Gastroesophageal sphincter (tissue), 4 donors: ENCODE measurements around the gene SENP1. TPM values are rescaled to one million over a fixed set of nuclear protein-coding genes. Genes with fewer than 3 reads are reported as not detected.
A peak's percentile ranks its signal among the peaks of the same experiment; 100 is the strongest.

Source experiments
- ATAC-seq: fragments of 150-250 bp; one replicate; pipeline ENCODE4 v1.9.1; 2016; ENCODE audit warnings: mild to moderate bottlenecking, moderate library complexity
- H3K27ac ChIP-seq, 4 donors: fragments of 200-600 bp; sonication (generic) in 3 of 4; 1 replicate in 3 of 4; 2 replicates in 1 of 4; pipeline ENCODE4 v1.5.1; 2016 to 2019
- H3K27me3 ChIP-seq: fragments of 200-600 bp; sonication (generic); one replicate; pipeline ENCODE4 v1.5.1; 2019
- H3K36me3 ChIP-seq, 2 donors: fragments of 200-600 bp; sonication (generic); one replicate each; pipeline ENCODE4 v1.5.1; 2019; ENCODE audit warnings: control low read depth in 1 of 2
- H3K4me1 ChIP-seq, 3 donors: fragments of 200-600 bp; sonication (generic); 1 replicate in 2 of 3; 2 replicates in 1 of 3; pipeline ENCODE4 v1.5.1; 2016 to 2019; ENCODE audit warnings: control low read depth in 2 of 3
- H3K4me3 ChIP-seq, 2 donors: fragments of 200-600 bp; sonication (generic); one replicate each; pipeline ENCODE4 v1.5.1; 2019; ENCODE audit warnings: mild to moderate bottlenecking in 1 of 2, moderate library complexity in 1 of 2
- H3K9me3 ChIP-seq, 3 donors: fragments of 200-600 bp; sonication (generic); one replicate each; pipeline ENCODE4 v1.5.1; 2017 to 2019; ENCODE audit warnings: control low read depth in 2 of 3
- EP300 ChIP-seq: sonication (generic); formaldehyde crosslinking; IDR thresholded peaks from one replicate; pipeline ENCODE4 v1.6.1; 2017; ENCODE audit warnings: antibody characterized with exemption, mild to moderate bottlenecking
- POLR2A ChIP-seq, 2 donors: fragments of 450-650 bp; IDR thresholded peaks; one replicate each; pipeline ENCODE4 v1.6.1; 2017; ENCODE audit warnings: antibody characterized with exemption in 2 of 2, mild to moderate bottlenecking in 2 of 2, moderate library complexity in 1 of 2
- POLR2AphosphoS5 ChIP-seq: sonication (generic); formaldehyde crosslinking; IDR thresholded peaks from one replicate; pipeline ENCODE4 v1.6.1; 2017; ENCODE audit warnings: antibody characterized with exemption
- WGBS, 2 donors: methylation state at CpG; one replicate each; pipeline ENCODE4 v1.1.5; 2018; ENCODE audit warnings: low coverage in 1 of 2; 5-methylcytosine and 5-hydroxymethylcytosine counted together
- total RNA-seq, 4 donors: library from RNA; depleted of rRNA; stranded (reverse); fragments of >200 nt; gene quantifications; one replicate each; pipeline ENCODE4 v1.1.0, GENCODE V29; 2016
- TF ChIP-seq, protein P1 (sequence below), 4 experiments: fragments of 200-600 bp in 2 of 4; fragments of 450-650 bp in 2 of 4; sonication (generic) in 1 of 4; IDR thresholded peaks; one replicate each; pipeline ENCODE4 v1.5.1; 2017 to 2019; ENCODE audit warnings: antibody characterized with exemption in 4 of 4, mild to moderate bottlenecking in 2 of 4, moderate library complexity in 2 of 4

Gene SENP1
- total RNA-seq, 4 donors from 2014 or later = 17.3 to 23.8 (median 20.7) TPM

- no peak for ATAC-seq
- peak overlapping the region in 1 of 2 donors; percentile 51 for H3K4me3 ChIP-seq
- no peak overlapping the region for H3K27ac ChIP-seq
- no peaks in the 10 kb centered on the region for H3K9me3 ChIP-seq
- H3K4me1 ChIP-seq = peaks cover 6 to 47% (median 34%) of the 10 kb centered on the region in 3 donors
- TF ChIP-seq POLR2AphosphoS5 = no peak
- no peak for TF ChIP-seq POLR2A (IDR thresholded peaks at IDR 0.05)
- TF ChIP-seq, protein P1, sequence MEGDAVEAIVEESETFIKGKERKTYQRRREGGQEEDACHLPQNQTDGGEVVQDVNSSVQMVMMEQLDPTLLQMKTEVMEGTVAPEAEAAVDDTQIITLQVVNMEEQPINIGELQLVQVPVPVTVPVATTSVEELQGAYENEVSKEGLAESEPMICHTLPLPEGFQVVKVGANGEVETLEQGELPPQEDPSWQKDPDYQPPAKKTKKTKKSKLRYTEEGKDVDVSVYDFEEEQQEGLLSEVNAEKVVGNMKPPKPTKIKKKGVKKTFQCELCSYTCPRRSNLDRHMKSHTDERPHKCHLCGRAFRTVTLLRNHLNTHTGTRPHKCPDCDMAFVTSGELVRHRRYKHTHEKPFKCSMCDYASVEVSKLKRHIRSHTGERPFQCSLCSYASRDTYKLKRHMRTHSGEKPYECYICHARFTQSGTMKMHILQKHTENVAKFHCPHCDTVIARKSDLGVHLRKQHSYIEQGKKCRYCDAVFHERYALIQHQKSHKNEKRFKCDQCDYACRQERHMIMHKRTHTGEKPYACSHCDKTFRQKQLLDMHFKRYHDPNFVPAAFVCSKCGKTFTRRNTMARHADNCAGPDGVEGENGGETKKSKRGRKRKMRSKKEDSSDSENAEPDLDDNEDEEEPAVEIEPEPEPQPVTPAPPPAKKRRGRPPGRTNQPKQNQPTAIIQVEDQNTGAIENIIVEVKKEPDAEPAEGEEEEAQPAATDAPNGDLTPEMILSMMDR (IDR thresholded peaks at IDR 0.05) = no peak
- H3K36me3 ChIP-seq = no peaks in the 10 kb centered on the region
- peaks cover 97% of the 10 kb centered on the region for H3K27me3 ChIP-seq
- 2 to 9% methylated on average over 9 to 19 of the region's 38 CpGs for WGBS, 2 donors
Measured at GRCh38 chr12:48003226-48004052, 102.4 kb downstream of the SENP1 start.

- peaks cover 99% of the 10 kb centered on the region for H3K27me3 ChIP-seq
- H3K27ac ChIP-seq = no peak overlapping the region
- peak; percentile 59 for ATAC-seq
- no peaks in the 10 kb centered on the region for H3K9me3 ChIP-seq
- H3K4me1 ChIP-seq = peaks cover 6 to 47% (median 34%) of the 10 kb centered on the region in 3 donors
- no peaks in the 10 kb centered on the region for H3K36me3 ChIP-seq
- WGBS, 2 donors = 0 to 3% methylated on average over 4 to 9 of the region's 26 CpGs
- TF ChIP-seq, protein P1 (IDR thresholded peaks at IDR 0.05) = no peak
- no peak for TF ChIP-seq EP300
- no peak for TF ChIP-seq POLR2A (IDR thresholded peaks at IDR 0.05)
- H3K4me3 ChIP-seq = peak overlapping the region in 1 of 2 donors; percentile 51
Measured at GRCh38 chr12:48002773-48003218, 103.1 kb downstream of the SENP1 start.

- H3K9me3 ChIP-seq = no peaks in the 10 kb centered on the region
- TF ChIP-seq POLR2A (IDR thresholded peaks at IDR 0.05) (no peak), POLR2AphosphoS5 (no peak), EP300 (no peak)
- TF ChIP-seq, protein P1 (IDR thresholded peaks at IDR 0.05) = no peak
- peaks cover 6 to 47% (median 34%) of the 10 kb centered on the region in 3 donors for H3K4me1 ChIP-seq
- H3K4me3 ChIP-seq = peak overlapping the region in 1 of 2 donors; percentile 51
- no peak for ATAC-seq
- WGBS, 2 donors = 0 to 2% methylated on average over 2 to 11 of the region's 13 CpGs
- peaks cover 99% of the 10 kb centered on the region for H3K27me3 ChIP-seq
- H3K27ac ChIP-seq = no peak overlapping the region
- no peaks in the 10 kb centered on the region for H3K36me3 ChIP-seq
Measured at GRCh38 chr12:48002414-48002730, 103.5 kb downstream of the SENP1 start.

DNA sequence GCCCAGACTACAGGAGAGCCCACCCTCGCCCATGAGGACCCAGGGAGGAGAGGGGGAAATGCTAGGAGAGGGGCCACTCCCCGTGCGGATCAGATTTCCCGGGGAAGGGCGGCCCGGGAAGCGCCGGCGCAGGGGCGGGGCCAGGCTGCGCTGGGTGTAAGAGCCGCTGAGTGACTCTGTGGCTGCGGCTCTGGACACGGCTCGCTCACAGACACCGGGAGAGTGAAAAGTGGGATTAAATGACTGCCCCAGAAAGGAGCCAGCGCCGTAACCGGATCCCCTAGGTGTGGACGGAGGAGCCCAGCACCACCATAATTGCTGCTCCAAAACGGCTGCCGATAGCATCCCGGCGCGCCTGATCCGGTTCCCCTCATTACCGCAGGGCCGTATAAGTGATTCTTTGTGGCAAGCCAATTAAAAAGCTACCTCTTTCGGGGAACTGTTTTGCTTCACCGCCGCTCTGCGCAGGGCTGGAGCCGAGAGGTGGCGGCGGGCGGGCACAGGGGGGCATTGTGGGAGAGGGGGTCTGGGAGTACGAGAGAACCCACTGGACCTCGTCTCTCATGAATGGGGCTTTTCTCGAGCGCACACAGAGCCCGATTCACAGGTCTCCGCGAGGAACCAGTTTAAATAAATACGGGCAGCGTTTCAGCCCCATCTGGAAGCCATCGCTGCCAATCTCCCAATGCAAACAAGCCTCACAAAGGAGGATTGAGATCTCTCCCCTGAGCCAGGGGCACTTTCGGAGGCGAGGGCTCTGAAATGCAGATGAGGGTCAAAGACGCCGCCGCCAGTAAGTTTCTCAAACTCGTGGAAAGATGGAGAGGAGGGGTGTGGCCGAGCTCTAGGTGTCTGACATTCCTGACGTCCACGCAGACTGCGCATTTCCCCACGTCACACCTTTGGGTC lies 104.1 kb downstream of the SENP1 start:
- TF ChIP-seq, protein P1 (IDR thresholded peaks at IDR 0.05) = no peak
- Histone ChIP-seq H3K9me3 (no peaks in the 10 kb centered on the region), H3K27ac (peak overlapping the region in 3 of 4 donors; percentile 4 to 46 (median 17)), H3K4me3 (peak overlapping the region; percentile 20 to 51), H3K36me3 (no peaks in the 10 kb centered on the region), H3K27me3 (peaks cover 98% of the 10 kb centered on the region), H3K4me1 (peaks cover 6 to 47% (median 34%) of the 10 kb centered on the region in 3 donors)
- peak; percentile 65 for ATAC-seq
- 0% methylated on average over 3 of the region's 57 CpGs; no CpG with 5 or more reads in 1 of the 2 donors for whole genome bisulfite sequencing, 2 donors
